HG02981 (cell line): Measurements from ENCODE around the gene TIMMDC1.
"Not testable (repeated sequence)": the region's sequence is repeated elsewhere in the genome, so short reads cannot be mapped to it uniquely, and the experiment has no call there.

Experiments used
- ATAC-seq: cut with Tn5 transposase; IDR thresholded peaks from one replicate; pipeline ENCODE4 v1.9.1; 2021; ENCODE audit warnings: mild to moderate bottlenecking, moderate library complexity; ENCODE audit not compliant: unreplicated experiment

TIMMDC1 gene

DNA sequence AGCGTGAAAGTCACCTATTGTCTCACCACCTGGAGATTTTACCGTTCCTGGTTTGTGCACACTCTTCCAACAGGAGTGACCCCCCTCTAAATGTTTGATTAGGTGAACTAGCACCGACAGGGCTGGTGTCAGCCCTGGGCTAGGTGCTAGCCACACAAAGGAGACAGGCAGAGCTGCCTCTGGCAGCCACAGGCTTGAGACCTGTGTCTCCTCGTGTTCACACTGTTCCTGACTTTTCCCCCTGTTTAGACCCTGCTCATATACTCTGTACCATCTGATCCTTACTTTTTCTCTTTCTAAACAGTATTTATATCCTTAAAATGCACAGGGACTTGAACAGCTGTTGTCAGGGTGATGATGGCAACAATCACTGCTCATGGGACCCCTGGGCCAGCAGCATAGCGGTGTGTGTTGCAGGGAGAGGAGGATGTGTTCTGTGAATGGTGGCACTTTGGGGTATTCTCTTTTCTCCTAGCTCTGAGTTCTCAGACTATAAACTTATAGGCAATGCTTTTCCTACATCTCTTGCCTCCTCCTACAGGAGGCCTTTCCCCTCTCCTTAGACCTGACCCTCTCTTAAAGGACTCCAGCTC is 55.6 kb downstream of the TIMMDC1 start:
- no peak for ATAC-seq

GRCh38 chr3:119555309-119555735 is 57.0 kb downstream of the TIMMDC1 start:
- no peak for ATAC-seq

DNA sequence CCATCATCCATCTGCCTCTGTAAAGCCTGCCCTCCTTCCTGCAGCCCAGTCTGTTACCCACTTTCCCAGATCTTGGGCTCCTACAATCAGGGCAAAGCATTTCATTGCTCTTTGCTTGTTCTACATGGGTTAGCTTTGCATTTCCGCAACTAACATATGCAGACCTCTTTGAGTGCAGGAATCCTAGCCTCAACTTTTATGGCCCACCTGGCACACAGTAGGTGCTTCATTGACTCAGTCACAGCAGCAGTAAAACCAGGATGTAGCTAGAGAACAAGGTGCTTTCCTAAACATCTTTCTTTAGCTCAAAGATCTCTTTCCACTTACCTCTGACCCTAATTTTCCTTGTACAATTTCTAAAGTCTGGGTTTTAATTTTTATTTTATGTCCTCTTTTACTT is 57.6 kb downstream of the TIMMDC1 start:
- no peak for ATAC-seq

DNA sequence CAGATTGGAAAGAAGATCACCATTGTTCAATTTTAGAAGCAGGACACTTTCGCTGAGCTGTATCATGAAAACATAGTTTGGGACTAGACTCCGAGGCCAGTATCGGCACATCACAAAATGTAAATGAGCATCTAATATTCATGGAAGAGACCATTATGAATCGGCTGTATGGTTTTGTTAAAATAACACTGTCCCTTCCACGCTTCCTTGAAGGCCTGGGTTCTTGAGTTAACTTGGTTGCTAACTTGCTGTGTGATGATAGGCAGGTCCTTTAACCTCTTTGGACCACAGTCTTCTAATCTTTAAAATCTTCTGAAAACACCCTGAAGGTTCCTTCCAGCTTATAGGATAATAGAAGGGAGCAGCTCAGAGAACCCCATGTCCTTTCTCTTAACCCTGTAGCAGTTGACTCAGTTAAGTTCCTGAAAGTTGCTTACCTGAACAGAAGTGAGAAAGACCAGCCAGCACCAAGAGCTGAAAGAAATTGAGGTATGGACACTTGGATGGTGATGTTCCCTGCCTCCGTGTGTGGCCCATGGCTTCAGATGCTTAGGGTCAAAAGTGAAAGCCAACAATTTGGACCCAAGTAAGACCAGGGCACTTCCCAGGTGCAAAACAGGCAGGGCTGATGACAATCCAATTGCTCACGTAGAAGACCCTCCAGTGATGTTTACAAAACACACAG is 59.0 kb downstream of the TIMMDC1 start:
- no peak for ATAC-seq

DNA sequence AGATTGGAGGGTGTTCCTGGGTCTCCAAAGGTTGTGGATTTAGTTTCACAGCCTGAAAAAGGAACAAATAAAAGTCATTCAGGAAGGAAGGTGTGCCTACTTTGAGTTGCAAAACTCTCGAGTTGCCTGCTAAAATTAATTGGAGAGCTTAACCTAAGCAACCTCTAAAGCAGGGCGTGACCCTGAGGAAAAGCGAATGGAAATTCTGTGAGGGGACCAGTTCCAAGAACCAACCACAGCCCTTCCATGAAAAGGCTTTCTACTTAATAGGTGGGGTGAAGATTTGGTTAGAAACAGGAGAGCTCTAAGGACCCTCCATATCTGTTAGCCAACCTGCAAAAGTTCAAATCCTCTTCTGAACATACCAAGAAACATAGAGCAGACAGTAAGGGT is 59.5 kb downstream of the TIMMDC1 start:
- ATAC-seq = no peak

DNA sequence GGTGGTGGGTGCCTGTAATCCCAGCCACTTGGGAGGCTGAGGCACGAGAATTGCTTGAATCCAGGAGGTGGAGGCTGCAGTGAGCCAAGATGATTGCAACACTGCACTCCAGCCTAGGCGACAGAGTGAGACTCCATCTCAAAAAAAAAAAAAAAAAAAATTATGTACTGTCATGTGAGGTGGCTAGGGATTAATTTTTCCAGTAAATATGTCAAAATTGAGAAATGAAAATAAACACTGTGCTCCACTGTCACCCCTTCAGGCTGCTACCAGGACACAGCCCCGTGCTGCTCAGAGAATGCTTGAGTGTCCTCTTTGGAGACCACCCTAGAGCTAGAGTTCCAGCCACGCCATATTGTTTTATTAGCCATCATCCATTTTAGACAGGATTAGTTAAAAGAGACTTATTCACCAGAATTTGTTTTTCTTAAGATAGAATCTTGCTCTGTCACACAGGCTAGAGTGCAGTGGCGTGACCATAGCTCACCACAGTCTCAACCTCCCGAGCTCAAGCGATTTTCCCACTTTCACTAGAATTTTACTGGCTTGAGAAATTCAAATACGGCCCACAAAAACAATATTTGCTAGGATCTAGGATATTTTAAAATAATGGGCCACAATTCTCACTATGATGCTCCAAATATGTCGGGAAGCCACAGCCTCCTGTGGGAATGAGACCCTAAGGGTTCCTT is 60.4 kb downstream of the TIMMDC1 start:
- ATAC-seq = no peak

DNA sequence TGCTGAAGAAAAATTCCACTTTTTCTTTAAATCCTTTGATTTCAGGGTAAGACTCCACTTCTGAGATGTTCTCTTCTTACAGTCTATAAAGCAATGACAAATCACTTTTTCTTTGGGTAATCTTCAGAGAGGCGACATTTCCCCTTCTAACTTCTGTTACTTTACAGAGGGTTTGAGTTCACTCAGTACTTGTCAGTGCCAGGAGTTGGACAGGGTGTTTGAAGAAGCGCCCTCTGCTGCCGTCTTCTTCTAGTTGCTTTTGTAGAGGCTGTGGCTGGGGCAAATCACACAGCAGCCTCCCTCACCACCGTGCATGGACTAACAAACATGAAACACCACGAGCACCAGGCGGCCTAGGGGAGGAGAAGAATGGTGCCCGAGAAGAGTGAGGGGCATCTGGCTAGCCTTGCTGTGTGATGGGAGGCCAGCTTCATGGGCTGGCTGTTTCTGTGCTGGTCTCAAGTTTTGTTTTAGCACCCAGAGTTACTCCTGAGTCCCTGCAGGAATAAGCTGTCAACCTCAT is 61.2 kb downstream of the TIMMDC1 start, which contains the start of gene CD80:
TSS of gene CD80 (minus strand) at position 174 of the 523 bp plus-strand sequence. CDS start 1,886 bp downstream, outside the sequence.
- ATAC-seq = peak; percentile 62

GRCh38 chr3:119560160-119560559 is 61.8 kb downstream of the TIMMDC1 start:
- no peak for ATAC-seq

DNA sequence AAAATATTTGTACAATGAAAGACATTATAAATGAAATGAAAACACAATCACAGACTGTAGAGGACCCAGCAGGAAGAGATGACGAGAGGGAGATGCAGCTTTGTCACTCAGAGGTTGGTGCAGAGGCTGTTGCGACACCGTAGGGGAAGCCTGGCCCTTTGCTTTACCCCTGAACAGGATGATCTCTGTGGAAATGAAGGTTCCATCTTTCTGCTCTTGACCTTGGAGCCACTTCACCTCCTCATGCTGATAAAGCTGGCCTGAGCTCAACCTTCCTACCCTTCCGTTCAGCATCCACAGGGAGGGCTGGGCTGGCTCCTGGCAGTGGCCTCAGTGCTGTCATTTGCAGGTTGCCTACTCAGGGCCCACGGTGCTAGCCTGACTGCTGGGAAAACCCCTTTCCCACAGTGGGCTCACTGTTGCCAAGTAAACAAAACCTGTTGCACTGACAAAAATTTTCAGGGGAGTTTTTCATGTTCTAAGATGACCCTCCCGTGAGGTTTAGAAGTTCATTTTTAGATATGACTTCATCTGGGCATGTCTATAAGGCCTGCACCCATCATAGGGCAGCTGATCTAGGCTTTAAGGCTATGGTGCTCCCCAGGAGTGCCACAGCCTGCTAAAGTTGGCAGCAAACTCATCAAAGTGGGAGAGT is 64.1 kb downstream of the TIMMDC1 start:
- ATAC-seq = peak; percentile 73

GRCh38 chr3:119563334-119563733 is 65.0 kb downstream of the TIMMDC1 start:
- ATAC-seq = not testable (repeated sequence)

- ATAC-seq = no peak
These were observed 70.8 kb downstream of the TIMMDC1 start for GRCh38 chr3:119569156-119569555.

DNA sequence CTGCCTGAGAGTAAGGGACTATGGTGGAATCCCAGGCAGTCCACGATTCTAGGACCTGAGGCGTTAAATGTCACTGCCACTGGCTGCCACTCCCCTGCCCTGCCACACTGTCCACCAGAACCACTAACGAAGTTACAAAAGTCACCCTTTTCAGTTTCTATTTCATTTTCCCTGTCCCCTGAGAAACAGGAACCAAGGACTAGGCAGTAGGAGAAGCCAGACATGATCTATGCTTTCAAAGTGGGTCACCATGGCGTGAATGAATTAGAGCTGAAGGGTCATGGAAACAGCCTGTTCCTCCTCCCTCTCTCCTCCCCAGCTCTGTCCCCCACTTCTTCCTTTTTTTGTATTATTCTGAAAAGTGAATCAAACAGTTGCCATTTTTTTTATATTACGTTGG is 71.9 kb downstream of the TIMMDC1 start:
- no peak for ATAC-seq

DNA sequence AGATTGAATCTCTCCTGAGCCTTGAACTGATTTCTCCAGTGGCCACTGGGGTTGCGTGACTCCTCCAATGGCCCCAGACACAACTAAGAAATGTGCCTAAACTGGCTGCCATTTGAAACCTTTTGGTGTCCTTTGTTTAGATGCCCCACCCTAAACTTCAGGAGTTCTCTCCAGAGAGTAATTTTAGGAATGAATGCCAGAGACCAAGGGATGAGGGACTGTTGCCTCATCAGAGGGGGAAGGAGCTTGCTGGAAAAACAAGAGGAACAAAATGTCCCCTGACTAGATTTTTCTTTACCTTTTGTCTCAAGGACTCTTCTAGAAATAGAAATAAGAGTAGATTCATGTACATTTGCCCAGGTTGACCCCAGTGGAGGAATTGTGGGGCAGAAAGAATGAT is 72.9 kb downstream of the TIMMDC1 start:
- no peak for ATAC-seq

GRCh38 chr3:119571688-119572087 is 73.3 kb downstream of the TIMMDC1 start:
- ATAC-seq = no peak
